GM12865 (cell line): ENCODE results near the gene TSTD1.
A peak's percentile ranks its signal among the peaks of the same experiment; 100 is the strongest.
"Not testable (repeated sequence)": the region's sequence is repeated elsewhere in the genome, so short reads cannot be mapped to it uniquely, and the experiment has no call there.

Experiments
- DNase-seq: peaks from one replicate; pipeline ENCODE4 v3.0.0; 2010; ENCODE audit warnings: low read depth
- H3K4me3 ChIP-seq: 2 replicates; pipeline ENCODE4 v1.5.1; 2011; ENCODE audit warnings: mild to moderate bottlenecking, low read depth, low read length, control low read depth
- CTCF ChIP-seq: IDR thresholded peaks from 2 replicates; pipeline ENCODE4 v1.5.1; 2011; ENCODE audit warnings: low read length, control low read depth, low read depth, inconsistent platforms; ENCODE audit not compliant: insufficient read depth; ENCODE audit errors: missing control alignments

TSTD1 gene

DNA sequence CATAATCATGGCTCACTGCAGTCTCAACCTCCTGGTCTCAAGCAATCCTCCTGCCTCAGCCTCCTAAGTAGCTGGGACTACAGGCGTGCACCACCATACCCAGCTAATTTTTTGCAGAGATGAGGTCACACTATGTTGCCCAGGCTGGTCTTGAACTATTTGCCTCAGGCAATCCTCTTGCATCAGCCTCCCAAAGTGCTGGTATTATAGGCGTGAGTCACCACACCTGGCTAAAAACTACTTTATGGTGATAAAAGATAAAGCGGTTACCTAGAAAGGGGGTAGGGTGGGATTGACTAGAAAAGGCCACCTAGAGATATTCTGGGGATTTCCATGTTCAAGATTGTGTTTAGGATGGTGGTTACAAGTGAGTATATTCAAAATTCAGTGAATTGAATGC, 5.0 kb downstream of the TSTD1 start:
- H3K4me3 ChIP-seq: no peak overlapping the region
- no peak for DNase-seq
- TF ChIP-seq CTCF: no peak

- no peak overlapping the region for H3K4me3 ChIP-seq
- no peak for DNase-seq
- no peak for TF ChIP-seq CTCF
Measured at GRCh38 chr1:161032409-161032808, 6.4 kb downstream of the TSTD1 start.

DNA sequence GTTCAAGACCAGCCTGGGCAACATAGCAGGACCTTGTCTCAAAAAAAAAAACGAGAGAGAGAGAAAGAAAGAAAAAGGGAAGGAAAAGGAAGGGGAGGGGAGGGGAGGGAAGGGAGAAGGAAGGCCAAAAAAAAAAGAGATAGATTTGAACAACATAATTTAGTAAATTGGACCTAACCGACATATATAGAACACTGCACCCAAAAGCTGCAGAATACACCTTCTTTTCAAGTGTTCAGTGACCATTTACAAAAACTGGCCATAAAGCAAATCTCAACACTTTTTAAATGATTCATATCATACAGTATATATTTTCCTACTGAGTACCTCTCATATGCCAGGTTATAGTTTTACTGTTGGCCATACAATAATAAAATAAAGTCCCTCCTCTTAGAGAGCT, 6.9 kb downstream of the TSTD1 start:
- no peak for DNase-seq
- no peak for TF ChIP-seq CTCF
- H3K4me3 ChIP-seq: no peak overlapping the region

- not testable (repeated sequence) for DNase-seq, H3K4me3 ChIP-seq
Measured at GRCh38 chr1:161029466-161029865, 9.3 kb downstream of the TSTD1 start.

DNA sequence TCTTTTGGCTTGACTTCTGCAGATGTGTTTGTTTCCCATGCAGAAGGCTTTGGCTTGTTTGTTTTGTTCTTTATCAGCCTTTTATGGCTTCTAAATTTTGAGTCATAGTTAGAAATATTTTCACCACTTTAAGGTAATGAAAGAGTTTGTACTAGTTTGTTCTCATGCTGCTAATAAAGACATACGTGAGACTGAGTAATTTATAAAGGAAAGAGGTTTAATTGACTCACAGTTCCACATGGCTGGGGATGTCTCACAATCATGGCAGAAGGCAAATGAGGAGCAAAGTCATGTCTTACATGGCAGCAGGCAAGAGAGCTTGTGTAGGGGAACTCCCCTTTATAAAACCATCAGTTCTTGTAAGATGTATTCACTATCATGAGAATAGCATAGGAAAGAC, 11.8 kb downstream of the TSTD1 start:
- H3K4me3 ChIP-seq: not testable (repeated sequence)
- DNase-seq: peak; percentile 22

- H3K4me3 ChIP-seq, DNase-seq: not testable (repeated sequence)
Measured at GRCh38 chr1:161022432-161022831, 16.3 kb downstream of the TSTD1 start.

GRCh38 chr1:161021970-161022353, 16.8 kb downstream of the TSTD1 start:
- H3K4me3 ChIP-seq: peak overlapping the region; percentile 64; the same call in 1 of the 2 replicates
- TF ChIP-seq CTCF: no peak
- no peak for DNase-seq

- TF ChIP-seq CTCF: no peak
- DNase-seq: peak; percentile 91
- peak overlapping the region; percentile 64 for H3K4me3 ChIP-seq
Measured at GRCh38 chr1:161021165-161021969, 17.4 kb downstream of the TSTD1 start.
